Activated CD8-positive, alpha-beta memory T cell treated with anti-CD3 and anti-CD28 coated beads for 36 hours (primary cell): ENCODE data around the gene ECI2. TPM values are rescaled to one million over a fixed set of nuclear protein-coding genes. Genes with fewer than 3 reads are reported as not detected.

ENCODE experiments used
- CTCF ChIA-PET: fragments of 350-600 bp; sonication (Branson Sonifier 250); formaldehyde crosslinking; loops from one replicate; lab custom pipeline; 2021; ENCODE audit warnings: antibody characterized with exemption; lab: Charles Lee
- POLR2A ChIA-PET: fragments of 350-600 bp; sonication (Branson Sonifier 250); formaldehyde crosslinking; loops from one replicate; lab custom pipeline; 2021; ENCODE audit warnings: antibody characterized with exemption; lab: Charles Lee
- total RNA-seq, 2 experiments: library from RNA; stranded (reverse); gene quantifications; one replicate each; pipeline ENCODE4 v1.2.3, GENCODE V29; 2021

The ECI2 gene
- total RNA-seq, 2 experiments from 2014 or later, result 32.2 to 33.7 TPM

- ChIA-PET CTCF (no interaction called here), POLR2A (no interaction called here)
Measured at GRCh38 chr6:4071330-4071729, 64.0 kb downstream of the ECI2 start.

DNA sequence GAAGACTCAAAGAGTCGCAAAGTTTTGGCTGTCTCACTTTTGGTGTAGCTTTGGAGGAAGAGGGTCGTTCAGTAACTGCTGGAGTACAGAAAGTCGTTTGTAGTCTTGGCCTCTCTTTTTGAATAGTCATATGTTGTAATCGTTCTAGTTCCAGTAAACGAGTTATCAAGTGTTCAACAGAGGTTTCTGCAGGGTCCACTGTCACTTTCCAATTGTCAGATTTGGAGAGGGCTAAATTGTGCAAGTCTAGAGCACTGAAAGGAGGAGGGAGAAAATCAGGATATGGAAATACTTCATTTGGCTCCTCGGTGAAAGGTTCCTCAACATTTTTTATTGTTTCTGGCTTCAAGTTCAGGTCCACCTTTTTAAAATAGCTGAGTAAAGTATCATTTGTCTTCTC is 66.2 kb downstream of the ECI2 start:
- POLR2A ChIA-PET, result no interaction called here

DNA sequence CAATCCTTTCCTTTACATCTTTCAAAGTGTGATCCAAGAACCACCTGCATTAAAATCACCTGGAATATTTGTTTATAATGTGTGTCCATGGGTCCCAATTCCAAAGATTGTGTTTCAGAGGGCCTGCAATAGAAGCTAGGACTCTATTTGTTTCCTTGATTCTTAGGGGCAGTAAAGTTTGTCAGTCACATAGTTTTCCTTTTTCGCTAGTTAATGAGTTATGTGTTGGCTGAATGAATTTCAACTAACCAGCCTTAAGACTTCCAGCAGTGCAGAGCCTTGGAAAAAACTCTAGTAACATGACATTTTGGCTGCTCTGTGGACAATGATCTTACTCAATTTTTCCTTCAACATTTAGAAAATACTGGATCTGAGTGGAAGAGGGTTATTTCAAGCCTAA is 67.7 kb downstream of the ECI2 start:
- POLR2A ChIA-PET, result no interaction called here
- CTCF ChIA-PET, result no interaction called here

More for the DNA sequence above, 66.2 kb downstream of the ECI2 start:
- CTCF ChIA-PET, result no interaction called here

DNA sequence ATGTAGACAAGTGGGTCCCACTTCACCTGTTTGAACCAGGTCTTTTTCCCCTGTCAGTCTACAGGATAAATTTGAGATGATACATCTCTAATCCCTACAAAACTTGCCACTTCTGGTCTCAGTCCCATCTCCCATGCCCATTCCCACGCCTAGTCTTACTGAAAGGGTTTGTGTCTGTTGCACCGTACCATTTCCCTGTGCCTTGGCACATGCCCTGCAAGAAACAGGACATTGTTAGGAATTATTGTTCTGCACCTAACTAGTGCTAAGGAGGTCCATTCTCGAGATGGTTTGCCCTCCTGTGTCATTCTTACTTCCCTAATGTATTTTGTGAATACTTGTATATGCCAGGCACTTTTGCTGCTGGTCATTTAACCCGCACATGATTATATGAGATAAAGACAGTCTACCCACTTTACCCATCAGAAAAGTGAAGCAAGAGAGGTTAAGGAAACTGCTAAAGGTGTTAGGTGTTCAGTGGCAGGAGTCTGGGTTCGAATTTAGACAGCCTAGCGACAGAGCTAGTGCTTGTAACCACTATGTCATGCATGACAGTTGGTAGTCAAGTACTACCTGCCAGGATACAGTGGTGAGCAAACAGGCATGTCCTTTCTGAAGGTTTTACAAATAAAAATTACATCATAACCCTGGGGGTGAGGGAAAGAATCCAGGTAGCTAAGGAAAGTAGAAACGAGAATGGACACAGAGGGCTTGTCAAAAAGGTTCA is 69.2 kb downstream of the ECI2 start:
- CTCF ChIA-PET, result no interaction called here
- POLR2A ChIA-PET, result no interaction called here

Other genes with a start within 250 kb of the ECI2 start
- gene FAM217A, start 56.4 kb downstream of the ECI2 start, total RNA-seq, result not detected